ENCODE measurements around the gene FGF3.

Gene FGF3

DNA sequence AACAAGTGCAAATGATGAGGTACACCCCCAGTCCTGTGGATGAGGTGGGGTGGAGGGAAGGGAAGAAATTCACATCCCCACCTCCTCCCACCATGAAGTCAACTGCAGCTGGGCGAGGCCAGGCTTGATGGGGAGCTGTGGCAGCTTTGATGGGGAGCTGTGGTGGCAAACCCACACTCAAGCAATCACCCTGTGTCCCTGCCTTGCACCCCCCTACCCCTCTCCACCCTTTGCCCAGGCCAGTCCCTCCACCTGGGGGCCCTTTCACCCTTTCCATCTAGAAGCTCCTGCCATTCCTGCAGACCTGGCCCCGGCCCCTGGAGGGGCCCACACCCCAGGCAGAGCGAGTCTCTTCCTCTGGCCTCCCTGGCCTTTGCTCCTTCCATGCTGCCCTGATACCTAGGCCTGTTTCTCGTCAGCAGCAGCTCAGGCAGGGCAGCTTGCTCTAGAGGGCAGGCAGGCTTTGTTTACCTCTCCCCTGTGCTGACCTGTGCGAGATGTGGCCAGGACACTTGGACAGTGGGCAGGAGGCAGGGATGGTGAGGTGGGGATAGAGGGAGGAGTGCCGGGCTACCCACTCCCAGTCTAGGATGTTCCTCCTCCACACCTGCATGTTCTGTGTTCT, 4.5 kb upstream of the FGF3 start:
- no peak for DNase-seq

DNA sequence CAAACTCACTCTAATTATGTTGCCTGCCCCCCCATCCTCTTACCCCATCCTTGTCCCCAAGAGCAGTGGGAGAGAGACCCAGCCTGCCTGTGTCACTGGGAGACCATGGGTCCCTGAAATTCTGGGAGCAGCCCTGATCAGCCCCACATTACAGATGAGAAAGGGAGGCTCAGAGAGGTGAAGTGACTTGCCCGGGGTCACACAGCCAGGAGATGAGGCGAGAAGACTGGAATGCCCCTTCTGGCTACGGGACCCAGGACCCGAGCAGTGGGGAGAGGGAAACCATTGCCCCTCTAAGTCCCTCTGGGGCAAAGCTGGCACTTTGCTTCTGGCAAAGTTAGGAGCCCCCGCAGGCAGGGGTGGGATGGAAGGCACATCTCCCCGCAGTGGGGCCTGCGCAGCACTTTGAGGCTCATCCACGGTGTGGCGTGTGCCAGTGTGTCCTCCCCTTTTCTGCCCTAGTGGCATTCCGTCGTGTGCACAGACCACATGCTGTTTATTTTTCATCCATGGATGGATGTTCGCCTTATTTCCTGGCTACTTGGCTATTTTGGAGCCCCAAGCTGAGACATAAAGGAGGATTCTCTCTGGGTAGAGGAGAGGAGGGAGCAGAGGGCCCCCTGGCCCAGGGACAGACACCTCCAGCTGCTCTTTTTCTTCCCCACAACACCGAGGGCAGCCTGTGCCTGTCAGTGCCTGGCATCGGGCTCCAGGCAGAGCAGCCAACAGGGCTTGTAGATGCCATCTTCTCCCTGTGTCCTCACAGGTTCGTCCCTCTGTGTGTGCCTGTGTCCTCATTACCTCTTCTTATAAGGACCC, 3.7 kb upstream of the FGF3 start:
- DNase-seq: no peak

DNA sequence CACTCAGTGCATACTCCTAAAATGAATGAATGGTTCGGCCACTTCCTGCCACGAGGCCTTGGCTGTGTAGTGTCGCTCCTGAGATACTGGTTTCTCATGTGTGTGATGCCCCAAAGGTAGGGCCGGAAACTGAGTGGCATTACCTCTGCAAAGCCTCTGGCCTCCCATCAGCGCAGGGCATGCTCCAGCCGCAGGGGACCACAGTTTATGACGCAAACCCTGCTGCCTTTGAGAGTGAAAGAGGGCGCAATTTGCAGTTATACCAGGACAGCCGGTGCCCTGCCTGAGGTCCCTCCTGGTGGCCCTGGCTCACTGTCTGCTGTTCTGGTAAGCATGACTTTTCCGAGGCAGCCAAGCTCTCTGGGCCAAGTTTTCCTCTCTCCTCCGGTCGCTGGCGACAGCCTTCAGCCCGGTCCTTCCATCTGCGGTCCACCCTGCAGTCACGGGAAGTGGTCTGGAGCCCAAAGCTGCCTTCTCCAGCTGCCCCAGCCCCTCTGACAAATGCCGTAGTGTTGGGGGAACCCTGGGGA, 2.4 kb upstream of the FGF3 start:
- DNase-seq: no peak

DNA sequence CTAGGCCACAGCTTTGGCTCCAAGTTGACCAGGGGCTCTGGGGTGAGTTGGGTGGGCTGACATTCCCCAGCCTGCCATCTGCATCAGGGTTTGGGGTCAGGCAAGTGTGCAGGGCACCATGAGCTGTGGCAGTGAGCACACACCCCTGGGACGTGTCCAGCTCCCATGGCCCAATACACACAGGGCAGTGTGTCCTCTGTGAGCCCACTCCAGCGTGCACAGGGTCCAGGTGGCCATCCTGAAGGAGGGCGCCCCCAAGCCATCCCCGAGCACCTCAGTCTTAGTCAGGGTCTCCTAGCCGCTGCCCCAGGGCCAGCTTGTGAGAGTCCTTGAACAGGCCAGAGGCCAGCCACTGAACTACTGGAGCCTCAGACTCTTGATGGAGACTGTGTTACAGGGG, 1.2 kb upstream of the FGF3 start:
- DNase-seq: no peak

DNA sequence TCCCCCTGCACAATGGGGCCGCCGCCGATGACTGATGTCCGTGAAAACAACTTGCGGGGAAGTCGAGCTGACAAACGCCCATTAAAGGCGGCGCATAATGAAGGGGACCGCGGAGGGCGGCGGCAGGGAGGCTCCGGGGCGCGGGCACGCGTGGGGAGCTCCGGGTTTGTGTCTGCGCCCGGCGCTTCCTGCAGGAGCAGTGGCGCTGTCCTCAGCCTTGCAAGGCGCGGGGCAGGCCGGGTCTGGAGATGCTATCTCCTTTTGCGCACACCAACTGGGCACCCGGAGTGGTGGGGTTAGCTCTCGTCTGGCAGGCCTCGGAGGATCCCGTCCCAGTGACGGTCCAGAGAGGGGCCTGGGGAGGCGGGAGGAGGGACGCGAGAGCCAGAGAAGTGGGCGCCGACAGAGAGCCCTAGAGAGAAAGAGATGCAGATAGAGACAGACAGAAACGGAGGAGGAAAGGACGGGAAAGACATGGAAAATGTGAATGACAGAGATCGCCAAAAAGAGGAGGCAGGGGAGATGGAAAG, 390 bp upstream of the FGF3 start:
- no peak for DNase-seq

DNA sequence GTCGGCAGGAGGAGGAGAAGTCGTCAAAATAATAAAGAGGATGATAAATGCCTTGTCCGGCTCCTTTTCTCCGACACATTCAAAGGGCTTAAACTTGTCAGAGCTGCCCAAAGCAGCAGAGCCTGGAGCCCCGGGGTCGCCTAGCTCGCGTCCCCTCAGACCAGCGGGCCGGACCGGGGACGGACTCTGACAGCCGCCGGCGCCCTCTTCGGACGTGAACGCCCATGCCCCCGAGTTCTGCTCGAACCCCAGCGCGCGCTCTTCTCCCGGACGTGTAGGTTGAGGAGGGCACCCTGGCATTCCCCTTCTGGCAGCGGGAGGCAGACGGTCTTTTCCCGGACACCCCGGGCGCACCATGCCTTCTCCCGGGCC, 999 bp downstream of the FGF3 start:
- no peak for DNase-seq

DNA sequence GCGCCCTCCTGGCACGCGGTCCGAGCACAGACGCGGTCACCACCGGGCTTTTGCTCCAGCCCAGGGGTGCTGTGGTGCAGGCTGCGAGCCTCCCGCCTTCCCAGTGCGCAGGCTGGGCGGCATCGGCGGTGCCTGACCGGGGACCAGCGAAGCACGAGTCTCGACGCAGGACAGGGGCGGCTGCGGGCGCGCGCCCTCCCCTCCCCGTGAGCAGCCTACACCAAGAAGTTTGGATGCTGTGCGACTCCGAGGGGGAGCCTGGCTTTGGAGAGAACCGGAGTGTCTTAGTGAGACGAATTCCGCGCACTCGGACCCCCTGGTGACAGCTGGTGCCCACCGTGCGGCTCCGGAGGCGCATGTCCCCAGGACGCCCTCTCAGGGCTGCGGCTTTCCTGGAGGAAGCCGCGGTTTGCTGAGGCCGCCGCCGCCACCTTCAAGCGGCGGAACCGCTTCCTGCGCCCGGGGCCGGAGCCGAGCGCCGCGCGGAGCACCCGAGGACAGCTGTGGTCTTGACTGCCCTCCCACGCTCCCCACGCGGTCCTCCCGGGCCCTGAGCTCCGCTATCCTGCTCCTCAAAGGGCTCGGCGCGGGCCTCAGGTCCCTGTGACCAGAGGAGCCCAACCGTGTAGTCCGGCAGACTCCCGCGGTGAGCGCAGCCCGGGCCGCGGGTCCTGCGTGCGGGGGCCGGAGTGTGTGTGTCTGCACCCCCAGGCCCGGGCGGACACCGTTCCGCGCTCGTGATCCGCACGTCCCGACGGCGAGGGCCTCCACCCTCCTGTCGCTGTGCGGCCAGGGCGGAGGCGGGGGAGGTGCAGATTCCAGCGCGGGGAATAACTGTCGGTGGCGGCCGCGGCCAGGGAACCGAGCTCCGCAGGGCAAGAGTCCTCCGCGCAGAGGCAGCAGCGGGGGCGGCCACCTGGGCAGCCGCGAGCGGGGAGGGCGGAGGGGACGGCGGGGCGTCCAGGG, 1.7 kb downstream of the FGF3 start:
- DNase-seq: no peak

DNA sequence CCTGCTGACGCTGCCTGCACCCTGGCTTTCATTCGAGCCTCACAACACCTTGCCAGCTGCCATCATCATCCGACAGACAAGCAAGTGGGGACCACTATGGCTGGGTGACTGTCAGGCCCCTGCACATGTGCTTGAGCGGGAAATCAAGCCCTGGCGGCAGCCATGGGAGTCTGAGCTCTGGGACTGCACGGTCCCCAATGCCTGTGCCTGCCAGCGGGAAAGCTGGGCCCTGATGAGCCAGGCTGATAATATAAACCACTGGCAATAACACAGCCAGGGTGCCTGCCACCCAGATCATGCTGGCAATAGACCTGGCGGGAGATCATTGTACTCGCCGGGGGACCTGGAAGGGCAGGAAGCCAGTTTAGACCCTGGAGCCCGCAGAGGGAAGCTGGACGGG, 2.5 kb downstream of the FGF3 start:
- no peak for DNase-seq

DNA sequence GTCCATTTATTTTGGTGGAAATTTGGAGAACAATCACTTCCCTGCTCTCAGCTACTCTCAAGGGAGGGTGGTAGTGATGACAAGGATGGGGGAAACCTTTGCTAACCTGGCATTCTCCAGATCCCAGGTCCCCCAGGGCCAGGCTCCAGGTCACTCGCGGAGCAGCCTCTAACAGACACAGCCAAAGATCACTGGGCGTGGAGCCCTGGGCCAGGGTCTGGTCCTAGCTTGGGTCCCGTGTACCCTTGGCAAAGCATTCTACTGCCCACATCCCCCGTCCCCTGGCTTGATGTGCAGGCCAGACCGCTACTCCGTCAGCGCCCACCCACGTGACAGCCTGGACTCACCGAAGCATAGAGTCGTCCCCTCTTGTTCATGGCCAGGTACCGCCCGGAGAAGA, 3.2 kb downstream of the FGF3 start:
- DNase-seq: no peak

DNA sequence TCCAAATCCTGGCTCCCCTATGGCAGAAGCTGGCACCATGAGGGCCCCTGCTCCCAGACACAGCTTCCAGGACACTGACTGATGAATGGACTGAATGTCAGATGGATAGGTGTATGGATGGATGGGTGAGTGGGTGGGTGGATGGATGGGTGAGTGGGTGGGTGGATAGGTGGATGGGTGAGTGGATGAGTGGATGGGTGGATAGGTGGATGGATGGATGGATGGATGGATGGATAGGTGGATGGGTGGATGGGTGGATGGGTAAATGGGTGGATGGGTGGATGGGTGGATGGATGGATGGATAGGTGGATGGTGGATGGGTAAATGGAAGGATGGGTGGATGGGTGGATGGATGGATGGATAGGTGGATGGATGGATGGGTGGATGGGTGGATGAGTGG, 4.3 kb downstream of the FGF3 start:
- no peak for DNase-seq

DNA sequence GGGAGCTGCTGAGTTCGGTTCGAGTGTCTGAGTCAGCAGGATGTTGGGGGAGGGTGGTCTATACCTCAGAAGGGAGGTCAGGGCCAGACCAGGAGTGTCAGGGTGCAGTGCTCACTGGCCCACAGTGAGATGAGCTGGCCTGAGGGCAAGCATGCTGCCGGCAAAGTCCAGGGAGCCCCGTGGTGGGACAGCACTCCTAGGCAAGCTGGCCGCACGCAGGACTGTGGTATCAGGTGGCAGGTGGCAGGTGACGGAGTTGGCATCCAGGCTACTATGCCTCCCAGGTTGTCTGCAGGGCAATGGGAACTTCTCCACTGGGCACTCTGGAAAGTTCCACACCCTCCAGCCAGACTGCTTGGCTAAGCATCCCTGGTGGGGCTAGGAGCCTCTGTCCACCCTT, 4.8 kb downstream of the FGF3 start:
- DNase-seq: no peak

DNA sequence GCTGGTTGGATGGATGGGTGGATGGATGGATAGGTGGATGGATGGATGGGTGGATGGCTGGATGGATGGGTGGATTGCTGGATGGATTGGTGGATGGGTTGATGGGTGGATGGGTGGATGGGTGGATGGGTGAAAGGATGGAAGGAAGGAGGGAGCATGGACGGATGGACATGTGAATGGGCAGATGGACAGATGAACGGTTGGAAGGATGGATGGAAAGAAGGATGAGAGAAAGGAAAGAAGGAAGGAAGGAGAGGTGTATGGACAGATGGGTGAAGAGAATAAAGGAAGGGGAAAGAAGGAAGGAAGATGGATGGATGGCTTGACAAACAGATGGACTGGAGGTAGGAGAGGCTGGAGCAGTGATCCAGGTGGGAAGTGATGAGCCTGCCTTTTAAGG, 5.4 kb downstream of the FGF3 start:
- no peak for DNase-seq

DNA sequence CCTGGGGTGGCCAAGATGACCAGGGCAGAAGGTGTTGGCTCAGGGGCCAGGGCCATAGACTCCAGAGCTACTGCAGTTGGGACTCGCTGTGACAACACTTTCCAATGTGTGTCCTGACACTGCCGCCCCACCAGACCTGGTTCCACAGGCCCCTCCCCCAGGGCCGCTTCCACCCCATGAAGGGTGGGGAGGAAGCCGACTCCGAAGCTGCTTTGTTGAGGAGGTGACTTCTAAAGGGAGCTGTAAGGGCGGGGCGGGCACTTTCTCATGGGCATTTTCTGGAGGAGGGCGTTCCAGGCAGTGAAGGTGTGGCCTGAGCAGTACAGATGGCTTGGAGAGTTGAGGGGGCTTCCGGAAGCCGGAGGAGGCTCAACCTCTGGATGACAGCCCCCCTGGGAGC, 6.3 kb downstream of the FGF3 start:
- DNase-seq: no peak

DNA sequence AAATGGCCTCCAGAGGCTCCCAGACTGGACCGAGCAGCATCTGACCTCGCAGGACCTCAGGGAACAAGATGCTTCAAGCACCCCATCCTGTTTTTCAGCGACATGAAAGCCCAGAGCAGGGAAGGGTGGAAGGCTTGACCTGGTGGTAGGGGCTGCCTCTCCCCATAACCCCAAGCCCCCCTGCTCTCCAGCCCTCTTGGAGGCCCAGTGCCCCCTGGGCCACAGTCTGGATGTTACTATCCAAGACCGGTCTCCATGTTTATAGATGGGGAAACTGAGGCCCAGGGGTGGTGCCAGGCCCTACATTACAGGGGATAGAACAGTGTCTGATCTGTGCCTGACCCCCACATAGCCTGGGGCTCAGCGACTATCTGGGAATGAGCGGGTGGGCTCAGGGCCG, 7.0 kb downstream of the FGF3 start:
- no peak for DNase-seq

DNA sequence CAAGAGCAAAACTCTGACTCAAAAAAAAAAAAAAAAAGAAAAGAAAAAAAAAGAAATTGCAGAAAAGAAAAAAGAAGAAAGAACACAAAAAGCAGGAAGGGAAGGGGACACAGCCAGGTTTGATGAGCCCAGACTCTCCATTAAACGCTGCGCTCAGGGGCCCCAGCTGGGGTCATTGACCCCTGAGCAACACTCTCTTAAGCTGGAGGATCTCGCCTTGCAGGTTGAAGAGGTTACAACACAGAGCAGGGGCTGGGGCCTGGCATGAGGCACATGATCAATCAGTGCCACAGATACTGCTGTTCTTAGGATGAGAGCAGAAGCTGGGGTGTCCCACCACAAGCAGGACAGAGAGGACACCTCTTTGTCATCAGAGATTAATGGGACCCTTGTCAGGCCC, 7.8 kb downstream of the FGF3 start:
- DNase-seq: no peak

DNA sequence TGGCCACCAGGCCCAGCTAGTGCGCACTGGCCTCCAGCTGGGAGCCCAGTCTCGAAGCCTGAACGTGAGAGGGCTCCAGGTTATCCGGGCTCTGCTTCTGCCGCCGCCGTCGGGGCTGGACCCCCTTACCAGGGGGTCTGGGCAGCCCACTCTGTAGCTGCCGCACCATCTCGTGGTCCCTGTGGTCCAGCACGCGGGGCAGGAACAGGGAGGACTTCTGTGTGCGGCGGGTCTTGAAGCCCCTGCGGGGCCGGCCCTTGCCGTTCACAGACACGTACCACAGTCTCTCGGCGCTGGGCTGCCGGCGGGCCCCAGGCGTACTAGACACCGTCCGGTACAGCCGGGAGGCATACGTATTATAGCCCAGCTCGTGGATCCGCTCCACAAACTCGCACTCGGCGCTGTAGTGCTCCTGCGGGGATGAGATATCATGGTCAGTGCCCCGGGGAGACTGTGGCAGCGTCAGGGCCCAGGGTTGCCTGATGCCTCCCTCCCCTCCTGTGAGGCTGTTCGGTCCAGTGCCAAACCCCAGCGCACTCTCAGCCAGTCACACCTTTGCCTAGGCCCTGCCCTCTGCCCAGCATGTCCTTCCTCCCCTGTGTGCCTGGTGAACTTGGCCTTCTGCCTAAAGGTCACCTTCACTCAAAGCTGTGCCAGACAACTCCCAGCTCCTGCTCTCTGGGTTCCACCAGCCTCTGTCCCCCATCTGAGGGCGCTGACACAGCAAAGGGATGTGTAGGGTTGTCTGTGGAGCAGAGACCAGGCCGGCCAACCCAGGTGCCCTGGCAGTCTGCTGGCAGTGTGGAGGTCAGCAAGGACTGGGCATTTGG, 8.7 kb downstream of the FGF3 start:
- no peak for DNase-seq

DNA sequence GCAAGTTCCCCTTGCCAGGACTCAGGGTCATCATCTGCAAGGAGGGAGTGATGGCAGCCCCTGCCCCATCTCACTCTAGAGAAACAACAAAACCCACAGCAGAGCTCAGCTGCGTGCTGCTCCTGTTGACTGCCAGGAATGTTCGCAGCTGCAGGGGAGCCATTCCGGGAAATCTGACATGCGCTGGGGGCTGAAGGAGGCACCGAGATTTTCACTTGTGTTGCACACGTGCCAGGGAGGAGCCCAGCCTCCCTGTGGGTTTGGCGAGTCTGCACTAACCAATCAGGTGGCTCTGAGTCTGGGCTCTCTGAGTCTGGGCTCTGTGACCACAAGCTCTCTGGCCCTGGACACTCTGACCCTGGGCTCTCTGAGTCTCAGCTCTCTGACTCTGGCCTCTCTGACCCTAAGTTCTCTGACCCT, 10.5 kb downstream of the FGF3 start:
- DNase-seq: no peak

DNA sequence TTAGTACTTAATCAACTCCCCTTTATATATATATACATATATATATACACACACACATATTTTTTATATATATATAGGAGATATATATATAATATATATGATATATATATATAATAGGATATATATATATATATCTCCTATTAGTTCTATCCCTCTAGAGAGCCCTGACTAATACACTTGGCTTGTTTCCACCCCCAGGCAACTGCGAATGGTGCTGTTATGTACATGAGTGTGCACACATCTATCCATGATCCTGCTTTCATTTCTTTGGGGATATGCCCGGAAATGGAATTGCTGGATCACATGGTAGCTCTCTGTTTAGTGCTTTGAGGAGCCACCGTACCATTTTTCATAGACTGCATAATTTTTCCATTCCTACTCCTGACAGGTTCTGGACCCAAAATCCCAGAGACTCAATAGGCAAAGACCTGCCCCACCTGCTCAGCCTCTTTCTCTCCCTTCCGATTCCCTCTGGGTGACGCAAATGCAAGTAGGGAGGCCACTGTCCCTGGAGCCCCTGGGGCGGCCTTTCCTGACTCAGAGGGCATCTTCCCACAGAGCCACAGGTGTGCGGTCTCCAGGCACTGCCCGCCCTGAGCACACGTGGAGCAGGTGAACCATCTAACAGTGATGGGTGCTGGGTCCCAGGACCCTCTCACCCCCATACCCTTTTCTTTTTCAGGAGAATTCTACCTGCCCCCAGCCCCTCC, 12.0 kb downstream of the FGF3 start:
- DNase-seq: no peak

DNA sequence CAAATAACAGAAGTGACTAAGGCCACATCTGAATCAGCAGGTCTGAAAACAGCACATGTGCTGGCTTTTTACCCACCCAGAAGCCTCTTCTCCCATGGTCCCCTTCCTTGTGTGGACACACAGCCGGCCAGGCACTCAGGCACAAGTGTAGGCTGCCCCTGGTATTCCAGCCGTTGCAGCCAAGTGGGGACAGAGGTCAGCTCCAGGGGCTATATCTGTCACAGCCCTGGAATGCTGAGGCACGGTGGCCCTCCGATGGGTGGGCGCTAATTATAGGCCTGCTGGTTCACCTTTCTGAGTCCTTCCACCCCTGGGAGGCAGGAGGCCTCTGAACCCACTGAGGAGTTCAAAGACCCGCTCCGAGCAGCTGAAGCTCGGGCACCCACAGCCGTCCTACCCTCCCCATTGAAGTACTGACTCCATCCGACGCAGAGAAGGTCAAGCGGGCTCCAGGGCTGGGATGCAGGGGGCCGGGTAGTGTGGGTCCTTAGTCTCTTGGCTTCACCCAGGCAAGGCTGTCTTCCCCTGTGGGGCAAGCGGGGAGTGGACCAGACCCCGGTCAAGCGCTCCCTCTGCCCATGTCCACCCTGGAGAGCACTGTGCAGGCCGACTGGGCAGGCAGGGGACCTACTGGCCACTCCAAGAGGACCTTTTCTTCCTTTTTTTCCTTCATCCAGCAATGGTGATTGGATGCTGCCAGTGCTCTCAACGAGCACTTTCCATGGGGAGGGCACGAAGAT, 14.3 kb downstream of the FGF3 start:
- DNase-seq: no peak

DNA sequence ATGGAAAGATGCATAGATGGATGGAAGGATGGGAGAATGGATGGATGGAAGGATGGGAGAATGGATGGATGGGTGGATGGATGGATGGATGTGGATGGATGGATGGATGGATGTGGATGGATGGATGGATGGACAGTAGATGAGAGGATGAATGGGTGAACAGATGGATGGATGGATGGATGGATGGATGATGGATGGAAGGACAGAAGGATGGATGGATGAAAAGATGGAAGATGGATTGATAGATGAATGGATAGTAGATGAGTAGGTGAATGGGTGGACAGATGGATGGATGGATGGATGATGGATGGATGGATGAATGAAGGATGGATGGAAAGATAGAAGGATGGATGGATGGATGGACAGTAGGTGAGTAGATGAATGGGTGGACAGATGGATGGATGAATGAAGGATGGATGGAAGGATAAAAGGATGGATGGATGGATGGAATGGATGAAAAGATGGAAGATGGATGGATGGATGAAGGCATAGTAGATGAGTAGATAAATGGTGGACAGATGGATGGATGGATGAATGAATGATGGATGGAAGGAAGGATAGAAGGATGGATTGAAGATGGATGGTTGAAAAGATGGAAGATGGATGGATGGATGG, 15.5 kb downstream of the FGF3 start:
- DNase-seq: no peak

All from activated CD8-positive, alpha-beta memory T cell treated with anti-CD3 and anti-CD28 coated beads for 24 hours (primary cell).